Pancreas (tissue), 10 donors: ENCODE data around the gene USP28. TPM values are rescaled to one million over a fixed set of nuclear protein-coding genes. Genes with fewer than 3 reads are reported as not detected.
A peak's percentile ranks its signal among the peaks of the same experiment; 100 is the strongest.

ENCODE experiments used
- ATAC-seq, 4 donors: fragments of 200-7000 bp; cut with Tn5 transposase; one replicate each; pipeline versions ENCODE4 v1.8.0 to v1.9.1; 2020; ENCODE audit warnings: mild to moderate bottlenecking in 4 of 4, moderate library complexity in 4 of 4
- DNase-seq, 6 donors: peaks; one replicate each; pipeline ENCODE4 v3.0.0-alpha.2; 2020
- FAIRE-seq: peaks from 2 replicates; lab custom pipeline; 2012; peaks lifted over from hg19 to GRCh38; lab: Jason Lieb, UNC
- H3K27ac ChIP-seq, 4 donors: fragments of 200-600 bp; sonication (generic); 1 replicate in 3 of 4; 2 replicates in 1 of 4; pipeline versions ENCODE4 v1.5.0 to v1.8.0; 2020
- H3K27me3 ChIP-seq, 4 donors: fragments of 200-600 bp; one replicate each; pipeline ENCODE4 v1.8.0; 2021
- H3K36me3 ChIP-seq, 3 donors: fragments of 200-600 bp; sonication (generic) in 1 of 3; one replicate each; pipeline versions ENCODE4 v1.5.0 to v1.8.0; 2020 to 2021
- H3K4me1 ChIP-seq, 3 donors: fragments of 200-600 bp; one replicate each; pipeline ENCODE4 v1.8.0; 2021
- H3K4me3 ChIP-seq, 4 donors: fragments of 200-600 bp; sonication (generic) in 2 of 4; one replicate each; pipeline versions ENCODE4 v1.5.0 to v1.8.0; 2020 to 2021
- H3K9me3 ChIP-seq, 4 donors: fragments of 200-600 bp; one replicate each; pipeline ENCODE4 v1.8.0; 2021
- CTCF ChIP-seq, 4 donors: fragments of 200-600 bp; sonication (generic) in 3 of 4; IDR thresholded peaks; one replicate each; pipeline versions ENCODE4 v1.5.0 to v1.8.0; 2021; ENCODE audit warnings: antibody characterized with exemption in 4 of 4
- WGBS, 2 donors: extraction: QIAGEN DNeasy Blood & Tissue Kit; methylation state at CpG; one replicate each; pipeline ENCODE4 v1.1.7; 2013; 5-methylcytosine and 5-hydroxymethylcytosine counted together
- intact Hi-C, 3 donors: fragments of 100-400 bp; cut with DNase I; formaldehyde crosslinking; loops; one replicate each; pipeline versions ENCODE4 v1.11.1 to v1.14.2; 2022
- polyA plus RNA-seq, 2 donors: library from polyadenylated mRNA; stranded (reverse); fragments of 200-250 nt; gene quantifications; one replicate each; pipeline ENCODE4 v1.2.3, GENCODE V29; 2013
- total RNA-seq, 6 donors: library from RNA; stranded (reverse); fragmentation: NEBNext Ultra II Directional in 4 of 6; extraction: Animal tissue kit (Norgen Biotek cat#: 25700) in 4 of 6; gene quantifications; one replicate each; pipeline versions ENCODE4 v1.2.1 to v1.2.4, GENCODE V29; 2021 to 2023
- donor health status: healthy with polysubstance abuse.
- donor health status: DM: no; HTN: no; CAD: no; lungs with moderate emphysema.
- donor health status: DM: no; HTN: no; CAD: no.
- donor health status: control.
- donor health status: control.
- donor health status: Bipolar disorder and iron deficiency.
- donor health status: DM: yes; HTN: yes; CAD: no.
- donor health status: DM: no; HTN: no; CAD: no.
- donor health status: DM: no; HTN: no; CAD: no.
- donor health status: DM: yes; HTN: yes; CAD: no.

Gene USP28
- total and polyA plus RNA-seq, 8 donors = 3.2 to 16.6 (median 8.0) TPM

DNA sequence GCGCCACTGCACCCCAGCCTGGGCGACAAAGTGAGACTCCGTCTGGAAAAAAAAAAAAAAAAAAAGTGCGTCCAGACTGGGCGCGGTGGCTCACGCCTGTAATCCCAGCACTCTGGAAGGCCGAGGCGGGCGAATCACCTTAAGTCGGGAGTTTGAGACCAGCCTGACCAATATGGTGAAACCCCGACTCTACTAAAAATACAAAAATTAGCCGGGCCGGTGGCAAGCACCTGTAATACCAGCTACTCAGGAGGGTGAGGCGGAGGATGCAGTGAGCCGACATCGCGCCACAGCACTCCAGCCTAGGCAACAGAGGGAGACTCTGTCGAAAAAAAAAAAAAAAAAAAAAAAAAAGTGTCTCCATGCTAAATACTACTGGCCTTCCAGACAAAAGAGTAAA lies 1.3 kb downstream of the USP28 start:
- intact Hi-C loops = no loop called here
- WGBS, 2 donors = 89 to 91% methylated on average over 14 to 19 of the region's 19 CpGs
- DNase-seq (no peak), ATAC-seq (no peak), FAIRE-seq (no peak)
- H3K27ac ChIP-seq = no peak overlapping the region
- no peaks in the 10 kb centered on the region for H3K27me3 ChIP-seq
- no peaks in the 10 kb centered on the region for H3K36me3 ChIP-seq
- H3K9me3 ChIP-seq = no peaks in the 10 kb centered on the region
- TF ChIP-seq CTCF (IDR thresholded peaks at IDR 0.05) = no peak
- H3K4me3 ChIP-seq = peak overlapping the region in 1 of 4 donors; percentile 83
- H3K4me1 ChIP-seq = peaks cover 0 to 12% (median 0%) of the 10 kb centered on the region in 3 donors

GRCh38 chr11:113873236-113873626 lies 2.1 kb downstream of the USP28 start:
- no peak for DNase-seq
- H3K9me3 ChIP-seq = no peaks in the 10 kb centered on the region
- intact Hi-C loops = no loop called here
- peaks cover 0 to 12% (median 0%) of the 10 kb centered on the region in 3 donors for H3K4me1 ChIP-seq
- 48 to 52% methylated on average over 5 of the region's 5 CpGs for WGBS, 2 donors
- no peak overlapping the region for H3K27ac ChIP-seq
- H3K4me3 ChIP-seq = no peak overlapping the region
- FAIRE-seq = no peak
- H3K27me3 ChIP-seq = no peaks in the 10 kb centered on the region
- ATAC-seq = no peak
- TF ChIP-seq CTCF (IDR thresholded peaks at IDR 0.05) = no peak
- H3K36me3 ChIP-seq = no peaks in the 10 kb centered on the region

GRCh38 chr11:113871336-113871735 lies 4.0 kb downstream of the USP28 start:
- Histone ChIP-seq H3K36me3 (no peaks in the 10 kb centered on the region), H3K9me3 (no peaks in the 10 kb centered on the region), H3K27me3 (no peaks in the 10 kb centered on the region), H3K27ac (no peak overlapping the region), H3K4me3 (no peak overlapping the region), H3K4me1 (peaks cover 0 to 12% (median 0%) of the 10 kb centered on the region in 3 donors)
- WGBS, 2 donors = 89 to 94% methylated on average over 3 of the region's 3 CpGs
- no peak for TF ChIP-seq CTCF (IDR thresholded peaks at IDR 0.05)
- FAIRE-seq (no peak), ATAC-seq (no peak), DNase-seq (no peak)
- intact Hi-C loops = no loop called here

DNA sequence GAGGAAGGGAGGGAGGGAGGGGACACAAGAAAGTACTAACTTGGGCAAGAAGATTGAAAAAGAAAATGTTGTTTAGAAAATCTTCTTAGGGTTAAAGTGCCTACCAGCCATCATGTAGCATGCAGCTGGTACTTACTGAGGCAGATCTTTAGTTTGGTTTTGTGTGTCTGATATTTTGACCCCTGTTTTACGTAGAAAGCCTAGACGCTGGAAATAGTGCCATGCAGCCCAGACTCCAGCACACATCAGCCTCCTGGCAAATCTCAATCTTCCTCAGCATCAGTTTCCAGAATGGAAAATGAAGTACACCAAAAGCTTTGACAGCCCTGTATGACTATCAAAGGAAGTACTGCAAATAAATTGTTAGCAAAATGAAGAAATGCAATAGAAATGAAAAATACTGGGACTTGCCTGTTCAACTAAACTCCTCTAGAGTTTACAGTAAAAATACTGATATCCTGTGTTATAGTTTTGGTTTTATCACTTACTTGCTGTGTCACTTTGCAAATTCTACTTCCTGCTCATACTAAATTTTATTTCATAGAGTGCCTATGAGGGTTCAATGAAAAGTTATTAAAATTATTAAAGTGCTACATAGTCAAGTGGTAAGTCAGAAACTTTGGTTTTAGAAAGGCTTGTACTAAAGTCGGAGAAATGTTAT lies 7.4 kb downstream of the USP28 start:
- no peak for DNase-seq
- Histone ChIP-seq H3K4me3 (no peak overlapping the region), H3K4me1 (no peaks in the 10 kb centered on the region), H3K9me3 (no peaks in the 10 kb centered on the region), H3K27ac (no peak overlapping the region), H3K27me3 (no peaks in the 10 kb centered on the region), H3K36me3 (no peaks in the 10 kb centered on the region)
- TF ChIP-seq CTCF (IDR thresholded peaks at IDR 0.05) = no peak
- no peak for ATAC-seq
- intact Hi-C loops = no loop called here
- WGBS, 2 donors = 86 to 91% methylated on average over 3 of the region's 3 CpGs
- FAIRE-seq = no peak

GRCh38 chr11:113865873-113866272 lies 9.5 kb downstream of the USP28 start:
- Histone ChIP-seq H3K27me3 (no peaks in the 10 kb centered on the region), H3K4me3 (no peak overlapping the region), H3K9me3 (no peaks in the 10 kb centered on the region), H3K36me3 (no peaks in the 10 kb centered on the region), H3K27ac (no peak overlapping the region), H3K4me1 (no peaks in the 10 kb centered on the region)
- no peak for TF ChIP-seq CTCF (IDR thresholded peaks at IDR 0.05)
- FAIRE-seq (no peak), DNase-seq (no peak), ATAC-seq (no peak)
- intact Hi-C loops = no loop called here
- 94 to 97% methylated on average over 8 of the region's 8 CpGs for WGBS, 2 donors
